Hepatocyte (in vitro differentiated cells): ENCODE measurements around the gene PCDHGC5. TPM values are rescaled to one million over a fixed set of nuclear protein-coding genes. Genes with fewer than 3 reads are reported as not detected.
A peak's percentile ranks its signal among the peaks of the same experiment; 100 is the strongest.

ENCODE experiments used
- DNase-seq: peaks from one replicate; pipeline ENCODE4 v3.0.0-alpha.2; 2016; ENCODE audit warnings: low spot score
- H2AFZ ChIP-seq: fragments of 200-600 bp; sonication (generic); 2 replicates; pipeline ENCODE4 v1.6.0; 2016; ENCODE audit warnings: antibody characterized with exemption, mild to moderate bottlenecking
- H3K27ac ChIP-seq: fragments of 200-600 bp; sonication (generic); 2 replicates; pipeline ENCODE4 v1.5.1; 2016; ENCODE audit warnings: mild to moderate bottlenecking
- H3K27me3 ChIP-seq: fragments of 200-600 bp; sonication (generic); 2 replicates; pipeline ENCODE4 v1.6.1; 2016
- H3K36me3 ChIP-seq: fragments of 200-600 bp; sonication (generic); replicated peaks from 2 replicates; pipeline ENCODE4 v1.5.1; 2016; ENCODE audit warnings: low read depth; ENCODE audit not compliant: insufficient read depth
- H3K4me1 ChIP-seq: fragments of 200-600 bp; sonication (generic); 2 replicates; pipeline ENCODE4 v1.5.1; 2016; ENCODE audit warnings: mild to moderate bottlenecking, moderate library complexity; ENCODE audit not compliant: insufficient read depth
- H3K4me2 ChIP-seq: fragments of 200-600 bp; sonication (generic); 2 replicates; pipeline ENCODE4 v1.6.0; 2016
- H3K4me3 ChIP-seq: fragments of 200-600 bp; sonication (generic); 2 replicates; pipeline ENCODE4 v1.5.1; 2016; ENCODE audit warnings: mild to moderate bottlenecking
- H3K79me2 ChIP-seq: fragments of 200-600 bp; sonication (generic); 2 replicates; pipeline ENCODE4 v1.6.0; 2017; ENCODE audit warnings: mild to moderate bottlenecking
- H3K9me2 ChIP-seq: fragments of 200-600 bp; sonication (generic); replicated peaks from 2 replicates; pipeline ENCODE4 v1.6.0; 2017; ENCODE audit warnings: mild to moderate bottlenecking; ENCODE audit not compliant: insufficient read depth
- H3K9me3 ChIP-seq: fragments of 200-600 bp; sonication (generic); 2 replicates; pipeline ENCODE4 v1.5.1; 2016; ENCODE audit warnings: low read depth, mild to moderate bottlenecking
- H4K20me1 ChIP-seq: fragments of 200-600 bp; sonication (generic); 2 replicates; pipeline ENCODE4 v1.6.0; 2016; ENCODE audit warnings: mild to moderate bottlenecking; ENCODE audit not compliant: insufficient read depth, poor library complexity, severe bottlenecking
- CTCF ChIP-seq: fragments of 200-600 bp; sonication (generic); IDR thresholded peaks from 2 replicates; pipeline ENCODE4 v1.5.1; 2016; ENCODE audit warnings: antibody characterized with exemption, mild to moderate bottlenecking; ENCODE audit not compliant: poor library complexity
- EZH2 ChIP-seq: fragments of 200-600 bp; sonication (generic); IDR thresholded peaks from 2 replicates; pipeline ENCODE4 v1.6.1; 2016; ENCODE audit warnings: antibody characterized with exemption, mild to moderate bottlenecking, borderline replicate concordance
- EZH2phosphoT487 ChIP-seq: fragments of 200-600 bp; sonication (generic); IDR thresholded peaks from one replicate; pipeline ENCODE4 v1.6.1; 2018; ENCODE audit warnings: antibody characterized with exemption, mild to moderate bottlenecking, low read depth, moderate library complexity; ENCODE audit not compliant: unreplicated experiment, severe bottlenecking
- WGBS: methylation state at CpG from one replicate; pipeline ENCODE4 v1.1.6; 2016; ENCODE audit warnings: low lambda C conversion rate; ENCODE audit errors: missing lambda C conversion rate; 5-methylcytosine and 5-hydroxymethylcytosine counted together
- polyA plus RNA-seq: library from polyadenylated mRNA; unstranded; fragments of >200 nt; fragmentation: Nextera tagmentation; extraction: Ambion mirVana; gene quantifications from 2 replicates; pipeline ENCODE4 v1.2.1, GENCODE V29; 2016
- total RNA-seq: library from RNA; depleted of rRNA; stranded (reverse); fragments of >200 nt; gene quantifications from 2 replicates; pipeline ENCODE4 v1.2.3, GENCODE V29; 2014

PCDHGC5 gene
- total and polyA plus RNA-seq, 2 experiments from 2014 or later: 0.16 to 1.1 TPM

- Histone ChIP-seq H3K4me2 (peak overlapping the region; percentile 70), H4K20me1 (no peaks in the 10 kb centered on the region), H3K27me3 (peaks cover 27% of the 10 kb centered on the region), H3K36me3 (no peaks in the 10 kb centered on the region), H2AFZ (no peak overlapping the region), H3K79me2 (peaks cover under 1% of the 10 kb centered on the region), H3K9me2 (no peaks in the 10 kb centered on the region), H3K4me1 (peaks cover 19% of the 10 kb centered on the region), H3K9me3 (no peaks in the 10 kb centered on the region), H3K27ac (no peak overlapping the region), H3K4me3 (no peak overlapping the region)
- 38% methylated on average over 56 of the region's 66 CpGs for WGBS
- DNase-seq: no peak
- TF ChIP-seq EZH2 (no peak), EZH2phosphoT487 (peak; percentile 60), CTCF (no peak)
Observed at GRCh38 chr5:141491323-141492167, 2.7 kb downstream of the PCDHGC5 start.

GRCh38 chr5:141492168-141492885, 3.4 kb downstream of the PCDHGC5 start:
- H4K20me1 ChIP-seq: no peaks in the 10 kb centered on the region
- peaks cover 19% of the 10 kb centered on the region for H3K4me1 ChIP-seq
- DNase-seq: no peak
- no peak overlapping the region for H2AFZ ChIP-seq
- H3K36me3 ChIP-seq: no peaks in the 10 kb centered on the region
- H3K27ac ChIP-seq: no peak overlapping the region
- no peaks in the 10 kb centered on the region for H3K9me3 ChIP-seq
- no peaks in the 10 kb centered on the region for H3K9me2 ChIP-seq
- no peak overlapping the region for H3K4me3 ChIP-seq
- TF ChIP-seq CTCF: no peak
- TF ChIP-seq EZH2: no peak
- peaks cover 27% of the 10 kb centered on the region for H3K27me3 ChIP-seq
- 39% methylated on average over 63 of the region's 68 CpGs for WGBS
- H3K4me2 ChIP-seq: peak overlapping the region; percentile 70
- no peaks in the 10 kb centered on the region for H3K79me2 ChIP-seq

- H2AFZ ChIP-seq: no peak overlapping the region
- no peaks in the 10 kb centered on the region for H4K20me1 ChIP-seq
- no peaks in the 10 kb centered on the region for H3K9me2 ChIP-seq
- peaks cover 27% of the 10 kb centered on the region for H3K27me3 ChIP-seq
- H3K27ac ChIP-seq: peak overlapping the region; percentile 69
- TF ChIP-seq EZH2phosphoT487 (no peak), CTCF (no peak), EZH2 (no peak)
- H3K4me3 ChIP-seq: no peak overlapping the region
- WGBS: 88% methylated on average over 10 of the region's 10 CpGs
- no peaks in the 10 kb centered on the region for H3K79me2 ChIP-seq
- H3K36me3 ChIP-seq: no peaks in the 10 kb centered on the region
- peaks cover 19% of the 10 kb centered on the region for H3K4me1 ChIP-seq
- DNase-seq: no peak
- H3K4me2 ChIP-seq: peak overlapping the region; percentile 68
- no peaks in the 10 kb centered on the region for H3K9me3 ChIP-seq
Observed at GRCh38 chr5:141493500-141494422, 4.9 kb downstream of the PCDHGC5 start.
